Activated CD8-positive, alpha-beta memory T cell treated with anti-CD3 and anti-CD28 coated beads for 4 hours (primary cell): ENCODE results near the gene STAM2.

Experiments
- DNase-seq, 2 donors: peaks; one replicate each; pipeline ENCODE4 v3.0.0-alpha.2; 2020; ENCODE audit warnings: low read depth in 2 of 2

Gene STAM2

DNA sequence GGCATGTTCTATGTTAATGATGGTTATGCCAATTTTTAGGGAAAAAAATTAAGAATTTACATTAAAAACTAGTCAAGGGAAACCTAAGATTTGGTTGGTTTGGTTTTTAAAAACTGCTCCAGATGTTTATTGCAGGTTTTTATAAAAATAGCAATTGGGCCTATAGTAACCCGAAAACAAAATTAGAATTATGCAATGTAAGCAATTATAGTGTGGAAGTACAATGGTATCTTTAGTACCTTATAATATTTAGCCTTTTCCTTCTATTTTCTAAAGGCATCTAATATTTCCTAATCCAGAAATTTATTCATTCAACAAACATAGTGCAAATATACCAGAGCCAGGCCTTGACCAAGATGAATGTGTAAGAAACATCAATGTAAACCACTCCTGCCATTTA is 104.0 kb downstream of the STAM2 start:
- no peak for DNase-seq

GRCh38 chr2:152071092-152071491 is 104.5 kb downstream of the STAM2 start:
- no peak for DNase-seq

- DNase-seq: no peak
These were observed 107.3 kb downstream of the STAM2 start for GRCh38 chr2:152068226-152068625.

DNA sequence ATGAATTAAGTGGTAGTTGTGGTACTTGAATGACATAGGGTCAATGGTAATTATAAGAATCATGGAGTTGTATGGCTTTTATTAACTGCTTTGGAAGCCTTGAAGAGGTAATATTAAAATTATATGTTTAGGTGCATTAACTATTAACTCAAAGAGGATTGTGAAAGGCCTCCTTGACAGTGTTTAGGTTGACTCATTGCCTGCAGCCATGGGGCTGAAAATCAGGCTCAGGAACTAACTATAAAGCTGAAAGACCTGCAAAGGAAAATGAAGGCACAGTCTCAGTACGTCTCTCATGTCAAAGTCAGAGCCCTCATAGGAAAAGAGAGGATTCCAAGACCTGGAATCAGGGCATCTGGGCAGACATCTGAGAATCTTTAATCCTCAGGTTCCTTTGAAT is 107.7 kb downstream of the STAM2 start:
- DNase-seq: no peak
